Measurements from ENCODE around the gene MED16. TPM values are rescaled to one million over a fixed set of nuclear protein-coding genes. Genes with fewer than 3 reads are reported as not detected.
A peak's percentile ranks its signal among the peaks of the same experiment; 100 is the strongest.

Gene MED16
- polyA plus RNA-seq, 3 donors, result 20.7 to 37.4 (median 32.8) TPM

GRCh38 chr19:912181-913079 is 19.4 kb upstream of the MED16 start:
- peaks cover 7 to 10% of the 10 kb centered on the region in 2 donors for H3K27me3 ChIP-seq (ENCODE audit: control insufficient read depth in 2 of 2, insufficient read depth in 2 of 2, low read length in 2 of 2)
- peaks cover 52% of the 10 kb centered on the region for H3K79me2 ChIP-seq (ENCODE audit: insufficient read depth, low read length)
- H3K9me3 ChIP-seq (replicated peaks in 1 of 2; ENCODE audit: control insufficient read depth in 1 of 2, insufficient read depth in 1 of 2, low read length in 2 of 2), result no peaks in the 10 kb centered on the region
- H4K20me1 ChIP-seq (ENCODE audit: insufficient read depth, low read length), result peaks cover 6% of the 10 kb centered on the region
- H3K4me3 Mint-ChIP-seq, result peak overlapping the region; percentile 83
- intact Hi-C loops (cut with micrococcal nuclease), result no loop called here
- H3K4me3 ChIP-seq (replicated peaks in 1 of 3; ENCODE audit: low read depth in 2 of 3, low read length in 3 of 3), result peak overlapping the region; percentile 86 to 93 (median 86)
- no peak for DNase-seq
- H2AFZ ChIP-seq (ENCODE audit: insufficient read depth, low read depth, low read length, poor library complexity, severe bottlenecking), result no peak overlapping the region
- H3K27me3 Mint-ChIP-seq (ENCODE audit: low read depth in 3 of 3), result peaks cover 13 to 15% (median 15%) of the 10 kb centered on the region in 3 donors
- peaks cover 4 to 9% of the 10 kb centered on the region in 2 donors for H3K36me3 Mint-ChIP-seq
- peaks cover 49 to 70% of the 10 kb centered on the region in 2 donors for H3K4me1 ChIP-seq (ENCODE audit: control insufficient read depth in 1 of 2, insufficient read depth in 2 of 2, low read length in 2 of 2)
- peaks cover 43% of the 10 kb centered on the region for H3K4me1 Mint-ChIP-seq
- H3K9me3 Mint-ChIP-seq, result peaks cover 0 to 3% (median 0%) of the 10 kb centered on the region in 7 donors
- H3K4me2 ChIP-seq (replicated peaks; ENCODE audit: extremely low read depth, low read length, poor library complexity, severe bottlenecking), result peak overlapping the region; percentile 85
- no peaks in the 10 kb centered on the region for H3K36me3 ChIP-seq (replicated peaks in 1 of 2; ENCODE audit: control insufficient read depth in 1 of 2, insufficient read depth in 2 of 2, low read length in 2 of 2)
- peak overlapping the region in 6 of 7 donors; percentile 51 to 85 (median 76) for H3K27ac Mint-ChIP-seq
- TF ChIP-seq, protein P1, sequence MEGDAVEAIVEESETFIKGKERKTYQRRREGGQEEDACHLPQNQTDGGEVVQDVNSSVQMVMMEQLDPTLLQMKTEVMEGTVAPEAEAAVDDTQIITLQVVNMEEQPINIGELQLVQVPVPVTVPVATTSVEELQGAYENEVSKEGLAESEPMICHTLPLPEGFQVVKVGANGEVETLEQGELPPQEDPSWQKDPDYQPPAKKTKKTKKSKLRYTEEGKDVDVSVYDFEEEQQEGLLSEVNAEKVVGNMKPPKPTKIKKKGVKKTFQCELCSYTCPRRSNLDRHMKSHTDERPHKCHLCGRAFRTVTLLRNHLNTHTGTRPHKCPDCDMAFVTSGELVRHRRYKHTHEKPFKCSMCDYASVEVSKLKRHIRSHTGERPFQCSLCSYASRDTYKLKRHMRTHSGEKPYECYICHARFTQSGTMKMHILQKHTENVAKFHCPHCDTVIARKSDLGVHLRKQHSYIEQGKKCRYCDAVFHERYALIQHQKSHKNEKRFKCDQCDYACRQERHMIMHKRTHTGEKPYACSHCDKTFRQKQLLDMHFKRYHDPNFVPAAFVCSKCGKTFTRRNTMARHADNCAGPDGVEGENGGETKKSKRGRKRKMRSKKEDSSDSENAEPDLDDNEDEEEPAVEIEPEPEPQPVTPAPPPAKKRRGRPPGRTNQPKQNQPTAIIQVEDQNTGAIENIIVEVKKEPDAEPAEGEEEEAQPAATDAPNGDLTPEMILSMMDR (IDR thresholded peaks at IDR 0.05), result no peak
- peak overlapping the region; percentile 57 to 90 for H3K27ac ChIP-seq (ENCODE audit: low read depth in 1 of 2, low read length in 2 of 2)
- peak overlapping the region; percentile 93 for H3K9ac ChIP-seq (ENCODE audit: insufficient read depth, low read length, poor library complexity, severe bottlenecking)
- WGBS (ENCODE audit: insufficient coverage), result 0% methylated on average over 17 of the region's 69 CpGs

GRCh38 chr19:911197-912033 is 18.4 kb upstream of the MED16 start:
- Mint-ChIP-seq H3K4me1 (peaks cover 51% of the 10 kb centered on the region), H3K9me3 (peaks cover 0 to 3% (median 0%) of the 10 kb centered on the region in 7 donors), H3K36me3 (peaks cover 5 to 12% of the 10 kb centered on the region in 2 donors), H3K4me3 (peak overlapping the region; percentile 30 to 63), H3K27me3 (ENCODE audit: low read depth in 3 of 3) (peaks cover 5 to 8% (median 5%) of the 10 kb centered on the region in 3 donors), H3K27ac (peak overlapping the region in 2 of 7 donors; percentile 43 to 46)
- H4K20me1 ChIP-seq (ENCODE audit: insufficient read depth, low read length), result peaks cover 17% of the 10 kb centered on the region
- H3K9ac ChIP-seq (ENCODE audit: insufficient read depth, low read length, poor library complexity, severe bottlenecking), result no peak overlapping the region
- H3K27ac ChIP-seq (ENCODE audit: low read depth in 1 of 2, low read length in 2 of 2), result no peak overlapping the region
- peaks cover 62% of the 10 kb centered on the region for H3K79me2 ChIP-seq (ENCODE audit: insufficient read depth, low read length)
- H3K9me3 ChIP-seq (replicated peaks in 1 of 2; ENCODE audit: control insufficient read depth in 1 of 2, insufficient read depth in 1 of 2, low read length in 2 of 2), result no peaks in the 10 kb centered on the region
- peak overlapping the region; percentile 58 for H3K4me2 ChIP-seq (replicated peaks; ENCODE audit: extremely low read depth, low read length, poor library complexity, severe bottlenecking)
- intact Hi-C loops (cut with micrococcal nuclease), result no loop called here
- TF ChIP-seq, protein P1 (IDR thresholded peaks at IDR 0.05), result no peak
- no peak for DNase-seq
- no peaks in the 10 kb centered on the region for H3K36me3 ChIP-seq (replicated peaks in 1 of 2; ENCODE audit: control insufficient read depth in 1 of 2, insufficient read depth in 2 of 2, low read length in 2 of 2)
- no peak overlapping the region for H2AFZ ChIP-seq (ENCODE audit: insufficient read depth, low read depth, low read length, poor library complexity, severe bottlenecking)
- peaks cover 50 to 70% of the 10 kb centered on the region in 2 donors for H3K4me1 ChIP-seq (ENCODE audit: control insufficient read depth in 1 of 2, insufficient read depth in 2 of 2, low read length in 2 of 2)
- H3K27me3 ChIP-seq (ENCODE audit: control insufficient read depth in 2 of 2, insufficient read depth in 2 of 2, low read length in 2 of 2), result peaks cover 0 to 1% of the 10 kb centered on the region in 2 donors
- peak overlapping the region in 1 of 3 experiments; percentile 49 for H3K4me3 ChIP-seq (replicated peaks in 1 of 3; ENCODE audit: low read depth in 2 of 3, low read length in 3 of 3)
- WGBS (ENCODE audit: insufficient coverage), result 91% methylated on average over 34 of the region's 54 CpGs
